ENCODE data around the gene ESRRA.

DNA sequence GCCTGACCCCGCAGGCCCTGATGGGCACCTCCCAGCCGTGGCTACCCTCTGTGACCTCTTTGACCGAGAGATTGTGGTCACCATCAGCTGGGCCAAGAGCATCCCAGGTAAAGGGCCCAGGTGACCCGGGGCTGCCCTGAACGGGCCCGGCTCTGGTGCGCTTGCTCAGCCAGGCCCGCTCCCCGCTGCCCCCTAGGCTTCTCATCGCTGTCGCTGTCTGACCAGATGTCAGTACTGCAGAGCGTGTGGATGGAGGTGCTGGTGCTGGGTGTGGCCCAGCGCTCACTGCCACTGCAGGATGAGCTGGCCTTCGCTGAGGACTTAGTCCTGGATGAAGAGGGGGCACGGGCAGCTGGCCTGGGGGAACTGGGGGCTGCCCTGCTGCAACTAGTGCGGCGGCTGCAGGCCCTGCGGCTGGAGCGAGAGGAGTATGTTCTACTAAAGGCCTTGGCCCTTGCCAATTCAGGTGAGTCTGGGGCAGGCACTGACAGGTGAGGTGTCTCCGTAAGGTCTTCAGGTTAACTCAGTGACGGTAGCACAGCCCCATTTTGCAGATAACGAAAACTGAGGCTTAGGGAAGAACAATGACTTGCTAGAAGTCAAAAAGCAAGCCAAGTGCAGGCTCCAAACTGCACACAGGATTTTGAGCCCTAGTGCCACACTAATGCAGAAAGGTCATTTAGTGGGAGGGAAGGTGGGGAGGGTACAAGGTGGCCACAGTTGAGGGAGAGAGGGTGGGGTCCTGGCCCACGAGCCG, 9.7 kb downstream of the ESRRA start:
- TF ChIP-seq, protein P1, sequence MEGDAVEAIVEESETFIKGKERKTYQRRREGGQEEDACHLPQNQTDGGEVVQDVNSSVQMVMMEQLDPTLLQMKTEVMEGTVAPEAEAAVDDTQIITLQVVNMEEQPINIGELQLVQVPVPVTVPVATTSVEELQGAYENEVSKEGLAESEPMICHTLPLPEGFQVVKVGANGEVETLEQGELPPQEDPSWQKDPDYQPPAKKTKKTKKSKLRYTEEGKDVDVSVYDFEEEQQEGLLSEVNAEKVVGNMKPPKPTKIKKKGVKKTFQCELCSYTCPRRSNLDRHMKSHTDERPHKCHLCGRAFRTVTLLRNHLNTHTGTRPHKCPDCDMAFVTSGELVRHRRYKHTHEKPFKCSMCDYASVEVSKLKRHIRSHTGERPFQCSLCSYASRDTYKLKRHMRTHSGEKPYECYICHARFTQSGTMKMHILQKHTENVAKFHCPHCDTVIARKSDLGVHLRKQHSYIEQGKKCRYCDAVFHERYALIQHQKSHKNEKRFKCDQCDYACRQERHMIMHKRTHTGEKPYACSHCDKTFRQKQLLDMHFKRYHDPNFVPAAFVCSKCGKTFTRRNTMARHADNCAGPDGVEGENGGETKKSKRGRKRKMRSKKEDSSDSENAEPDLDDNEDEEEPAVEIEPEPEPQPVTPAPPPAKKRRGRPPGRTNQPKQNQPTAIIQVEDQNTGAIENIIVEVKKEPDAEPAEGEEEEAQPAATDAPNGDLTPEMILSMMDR (IDR thresholded peaks at IDR 0.05) = no peak
- TF ChIP-seq EP300 (IDR thresholded peaks at IDR 0.05) = no peak
- no peak for TF ChIP-seq POLR2A (IDR thresholded peaks at IDR 0.05)

All from tibial nerve (tissue), 4 donors.